GM21723 (cell line): ENCODE measurements around the gene TP53BP1.
"Not testable (repeated sequence)": the region's sequence is repeated elsewhere in the genome, so short reads cannot be mapped to it uniquely, and the experiment has no call there.

Experiments used
- ATAC-seq: cut with Tn5 transposase; IDR thresholded peaks from one replicate; pipeline ENCODE4 v1.9.1; 2021; ENCODE audit warnings: mild to moderate bottlenecking, moderate library complexity; ENCODE audit not compliant: unreplicated experiment

Gene TP53BP1

GRCh38 chr15:43492673-43493601, at the start of gene TP53BP1:
Gene TP53BP1, minus strand, starts transcription at chr15:43493156. Its CDS starts 113 bp downstream, at chr15:43493043.
- ATAC-seq = peak; percentile 96

DNA sequence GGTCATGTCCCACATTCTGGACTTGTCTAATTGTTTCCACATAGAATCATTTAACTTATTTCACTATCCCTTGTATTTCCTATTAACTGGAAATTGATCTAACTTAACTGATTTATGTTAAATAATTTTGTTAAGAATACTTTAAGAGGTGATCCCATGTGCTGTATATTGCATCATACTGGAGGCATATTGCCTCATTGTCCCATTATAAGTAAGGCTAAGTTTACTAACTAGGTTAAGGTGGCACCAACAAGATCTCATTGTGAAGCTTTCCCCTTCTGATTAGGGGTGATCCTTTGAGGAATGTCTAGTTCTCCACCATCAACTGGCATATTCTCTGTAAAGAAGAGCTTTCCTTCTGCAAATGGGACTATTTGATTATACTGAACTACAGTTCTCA, 48.8 kb upstream of the TP53BP1 start:
- no peak for ATAC-seq

- ATAC-seq = no peak
These were observed 45.1 kb upstream of the TP53BP1 start for GRCh38 chr15:43538091-43538490.

DNA sequence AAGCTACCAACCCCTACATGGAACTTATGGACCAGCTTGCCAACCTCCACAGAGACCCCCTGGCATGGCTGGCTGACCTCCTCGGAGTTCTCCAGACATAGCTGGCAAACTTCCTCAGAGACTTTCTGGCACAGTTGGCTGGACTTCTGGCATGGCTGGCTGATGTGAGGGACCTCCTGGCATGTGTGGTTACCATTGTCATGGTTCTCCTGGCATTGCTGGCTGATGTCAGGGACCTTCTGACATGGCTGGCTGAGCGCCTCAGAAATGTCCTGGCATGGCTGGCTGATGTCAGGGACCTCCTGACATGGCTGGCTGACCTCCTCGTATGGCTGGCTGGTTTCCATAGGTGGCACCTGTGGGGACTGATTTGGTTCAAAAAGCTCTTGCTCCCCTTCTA, 41.9 kb upstream of the TP53BP1 start:
- no peak for ATAC-seq

DNA sequence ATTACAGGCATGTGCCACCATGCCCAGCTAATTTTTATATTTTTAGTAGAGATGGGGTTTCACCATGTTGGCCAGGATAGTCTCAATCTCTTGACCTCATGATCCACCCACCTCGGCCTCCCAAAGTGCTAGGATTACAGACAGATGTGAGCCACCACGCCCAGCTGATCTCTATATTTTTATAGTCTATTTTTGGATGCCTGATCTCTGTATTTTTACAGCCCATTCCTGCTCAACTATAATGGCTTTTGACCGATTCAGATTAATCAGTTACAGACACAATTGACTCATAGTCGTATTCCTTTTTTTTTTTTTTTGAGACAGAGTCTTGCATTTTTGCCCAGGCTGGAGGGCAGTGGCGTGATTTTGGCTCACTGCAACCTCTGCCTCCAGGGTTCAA, 39.9 kb upstream of the TP53BP1 start:
- ATAC-seq = not testable (repeated sequence)

DNA sequence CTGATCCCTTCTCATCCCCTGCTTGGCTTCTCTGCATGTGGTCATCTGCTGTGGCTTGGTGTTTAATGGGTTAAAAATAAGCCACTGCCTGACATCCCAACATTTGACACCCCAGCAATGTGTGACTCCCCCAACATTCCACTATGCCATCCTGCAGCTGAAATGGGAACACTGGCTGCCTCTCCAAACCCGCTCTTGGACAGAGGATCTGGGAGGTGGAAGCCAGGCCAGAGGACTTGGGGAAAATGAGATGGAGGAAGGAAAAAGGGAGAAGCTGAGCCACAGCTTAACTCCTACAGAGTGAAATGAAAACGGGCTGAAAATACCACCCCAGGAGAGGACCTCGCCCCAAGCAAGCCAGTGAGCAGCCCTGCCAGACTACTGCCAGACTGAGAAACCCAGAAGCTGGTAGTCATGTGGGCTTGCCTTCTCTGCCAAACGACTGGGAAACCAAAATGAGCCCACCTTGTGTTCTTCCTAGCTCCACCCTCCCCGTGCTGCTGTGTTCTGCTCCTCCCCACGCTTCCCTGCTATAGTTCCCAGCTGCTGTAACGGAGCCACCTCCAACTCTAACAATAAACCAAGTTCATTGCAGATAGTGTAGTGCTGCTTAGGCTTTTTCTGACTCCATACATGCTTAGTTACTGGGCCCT, 38.2 kb upstream of the TP53BP1 start:
- no peak for ATAC-seq

GRCh38 chr15:43529587-43530345, 36.8 kb upstream of the TP53BP1 start:
- ATAC-seq = no peak

DNA sequence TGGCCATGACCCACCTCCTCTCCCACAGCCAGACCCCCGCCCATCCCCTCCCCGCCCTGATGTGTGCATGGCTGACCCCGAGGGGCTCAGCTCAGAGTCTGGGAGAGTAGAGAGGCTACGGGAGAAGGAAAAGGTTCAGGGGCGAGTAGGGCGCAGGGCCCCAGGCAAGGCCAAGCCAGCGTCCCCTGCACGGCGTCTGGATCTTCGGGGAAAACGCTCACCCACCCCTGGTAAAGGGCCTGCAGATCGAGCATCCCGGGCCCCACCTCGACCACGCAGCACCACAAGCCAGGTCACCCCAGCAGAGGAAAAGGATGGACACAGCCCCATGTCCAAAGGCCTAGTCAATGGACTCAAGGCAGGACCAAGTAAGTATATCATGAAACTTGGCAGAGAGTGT, 36.2 kb upstream of the TP53BP1 start:
- no peak for ATAC-seq

- ATAC-seq = no peak
These were observed 35.6 kb upstream of the TP53BP1 start for GRCh38 chr15:43528542-43529007.

- ATAC-seq = no peak
These were observed 35.0 kb upstream of the TP53BP1 start for GRCh38 chr15:43527802-43528541.

- no peak for ATAC-seq
These were observed 34.3 kb upstream of the TP53BP1 start for GRCh38 chr15:43527016-43527801.

DNA sequence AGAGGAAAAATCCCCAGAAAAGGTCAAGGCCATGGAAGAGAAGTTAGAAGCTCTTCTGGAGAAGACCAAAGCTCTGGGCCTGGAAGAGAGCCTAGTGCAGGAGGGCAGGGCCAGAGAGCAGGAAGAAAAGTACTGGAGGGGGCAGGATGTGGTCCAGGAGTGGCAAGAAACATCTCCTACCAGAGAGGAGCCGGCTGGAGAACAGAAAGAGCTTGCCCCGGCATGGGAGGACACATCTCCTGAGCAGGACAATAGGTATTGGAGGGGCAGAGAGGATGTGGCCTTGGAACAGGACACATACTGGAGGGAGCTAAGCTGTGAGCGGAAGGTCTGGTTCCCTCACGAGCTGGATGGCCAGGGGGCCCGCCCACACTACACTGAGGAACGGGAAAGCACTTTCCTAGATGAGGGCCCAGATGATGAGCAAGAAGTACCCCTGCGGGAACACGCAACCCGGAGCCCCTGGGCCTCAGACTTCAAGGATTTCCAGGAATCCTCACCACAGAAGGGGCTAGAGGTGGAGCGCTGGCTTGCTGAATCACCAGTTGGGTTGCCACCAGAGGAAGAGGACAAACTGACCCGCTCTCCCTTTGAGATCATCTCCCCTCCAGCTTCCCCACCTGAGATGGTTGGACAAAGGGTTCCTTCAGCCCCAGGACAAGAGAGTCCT, 33.4 kb upstream of the TP53BP1 start:
- no peak for ATAC-seq

GRCh38 chr15:43525131-43525530, 32.2 kb upstream of the TP53BP1 start:
- ATAC-seq = no peak

GRCh38 chr15:43524254-43524845, 31.4 kb upstream of the TP53BP1 start:
- no peak for ATAC-seq

DNA sequence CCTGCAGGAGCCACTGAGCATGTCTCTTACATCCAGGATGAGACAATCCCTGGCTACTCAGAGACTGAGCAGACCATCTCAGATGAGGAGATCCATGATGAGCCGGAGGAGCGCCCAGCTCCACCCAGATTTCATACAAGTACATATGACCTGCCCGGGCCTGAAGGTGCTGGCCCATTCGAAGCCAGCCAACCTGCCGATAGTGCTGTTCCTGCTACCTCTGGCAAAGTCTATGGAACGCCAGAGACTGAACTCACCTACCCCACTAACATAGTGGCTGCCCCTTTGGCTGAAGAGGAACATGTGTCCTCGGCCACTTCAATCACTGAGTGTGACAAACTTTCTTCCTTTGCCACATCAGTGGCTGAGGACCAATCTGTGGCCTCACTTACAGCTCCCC, 30.7 kb upstream of the TP53BP1 start:
- ATAC-seq = no peak

DNA sequence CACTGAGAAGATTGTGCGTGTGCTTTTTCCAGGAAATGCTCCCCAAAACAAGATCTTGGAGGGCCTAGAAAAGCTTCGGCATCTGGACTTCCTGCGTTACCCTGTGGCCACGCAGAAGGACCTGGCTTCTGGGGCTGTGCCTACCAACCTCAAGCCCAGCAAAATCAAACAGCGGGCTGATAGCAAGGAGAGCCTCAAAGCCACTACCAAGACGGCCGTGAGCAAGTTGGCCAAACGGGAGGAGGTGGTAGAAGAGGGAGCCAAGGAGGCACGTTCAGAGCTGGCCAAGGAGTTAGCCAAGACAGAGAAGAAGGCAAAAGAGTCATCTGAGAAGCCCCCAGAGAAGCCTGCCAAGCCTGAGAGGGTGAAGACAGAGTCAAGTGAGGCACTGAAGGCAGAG, 29.3 kb upstream of the TP53BP1 start:
- ATAC-seq = no peak

GRCh38 chr15:43521419-43521818, 28.5 kb upstream of the TP53BP1 start:
- ATAC-seq = no peak

- no peak for ATAC-seq
These were observed 27.2 kb upstream of the TP53BP1 start for GRCh38 chr15:43520138-43520537.

DNA sequence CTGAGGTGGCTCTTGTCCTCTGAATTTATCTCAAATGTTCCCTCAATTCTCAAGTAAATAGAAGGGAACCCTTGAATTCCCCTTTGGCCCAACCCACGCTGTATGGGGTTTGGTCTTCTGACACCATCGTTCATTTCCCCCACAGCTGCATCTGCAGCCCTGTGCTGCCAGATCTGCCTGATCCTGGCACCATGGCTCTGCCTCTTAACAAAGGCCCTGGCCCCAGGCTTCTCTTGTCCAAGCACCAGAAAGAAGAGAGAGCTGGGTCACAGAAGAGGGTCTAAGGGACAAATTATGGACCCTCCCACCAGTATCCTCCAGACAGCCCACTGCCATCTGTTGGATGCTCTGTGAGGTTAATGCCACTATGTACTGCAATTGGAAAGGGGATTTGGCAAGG, 26.2 kb upstream of the TP53BP1 start:
- no peak for ATAC-seq
